SK-N-SH (cell line): ENCODE results near the gene ZMIZ1. TPM values are rescaled to one million over a fixed set of nuclear protein-coding genes. Genes with fewer than 3 reads are reported as not detected.

Experiments used
- CTCF ChIA-PET: fragments of 300-600, 350-600 bp; formaldehyde crosslinking; extraction: SDS; loops from one replicate; lab custom pipeline; 2021; lab: Yijun Ruan, JAX
- POLR2A ChIA-PET: fragments of 350-600 bp; sonication (Branson Sonifier 250); formaldehyde crosslinking; extraction: SDS; loops from one replicate; lab custom pipeline; 2020; ENCODE audit warnings: antibody characterized with exemption, inconsistent platforms; lab: Yijun Ruan, JAX
- DNase-seq: peaks from one replicate; pipeline ENCODE4 v3.0.0; 2012
- H2AFZ ChIP-seq: fragments of 200-600 bp; sonication (generic); 2 replicates; pipeline ENCODE4 v1.8.1; 2016; ENCODE audit warnings: antibody characterized with exemption, mild to moderate bottlenecking, low read depth
- H3F3A ChIP-seq: fragments of 200-600 bp; sonication (generic); replicated peaks from 2 replicates; pipeline ENCODE3; 2016; ENCODE audit warnings: antibody characterized with exemption, mild to moderate bottlenecking; ENCODE audit not compliant: insufficient read depth
- H3K27ac ChIP-seq, 2 experiments: fragments of 200-500 bp in 1 of 2; fragments of 200-600 bp in 1 of 2; sonication (Bioruptor generic) in 1 of 2; sonication (generic), shearing (Covaris generic) in 1 of 2; 2 replicates each; pipeline versions ENCODE4 v1.5.1 to v1.6.1; 2014 to 2016; ENCODE audit warnings: low read depth in 2 of 2, inconsistent platforms in 1 of 2, low read length in 1 of 2, mild to moderate bottlenecking in 1 of 2, mixed read lengths in 1 of 2
- H3K27me3 ChIP-seq: fragments of 200-600 bp; sonication (generic), shearing (Covaris generic); 2 replicates; pipeline ENCODE4 v1.6.1; 2016; ENCODE audit warnings: mixed run types; ENCODE audit not compliant: insufficient read depth
- H3K36me3 ChIP-seq, 2 experiments: fragments of 200-500 bp in 1 of 2; fragments of 200-600 bp in 1 of 2; sonication (Bioruptor generic) in 1 of 2; sonication (generic) in 1 of 2; replicated peaks in 1 of 2; 2 replicates each; pipeline versions ENCODE3 to v1.5.1; 2014 to 2016; ENCODE audit warnings: low read length in 1 of 2, mild to moderate bottlenecking in 1 of 2; ENCODE audit not compliant: insufficient read depth in 2 of 2, control insufficient read depth in 1 of 2
- H3K4me1 ChIP-seq, 2 experiments: fragments of 200-500 bp in 1 of 2; fragments of 200-600 bp in 1 of 2; sonication (Bioruptor generic) in 1 of 2; sonication (generic), shearing (Covaris generic) in 1 of 2; 2 replicates each; pipeline versions ENCODE4 v1.5.1 to v1.6.1; 2014 to 2016; ENCODE audit warnings: low read depth in 1 of 2, low read length in 1 of 2, mixed run types in 1 of 2; ENCODE audit not compliant: insufficient read depth in 2 of 2, control insufficient read depth in 1 of 2
- H3K4me2 ChIP-seq: fragments of 200-600 bp; sonication (generic), shearing (Covaris generic); 2 replicates; pipeline ENCODE4 v1.6.1; 2017; ENCODE audit warnings: mixed run types
- H3K4me3 ChIP-seq, 2 experiments: fragments of 200-500 bp in 1 of 2; fragments of 200-600 bp in 1 of 2; sonication (Bioruptor generic) in 1 of 2; sonication (generic), shearing (Covaris generic) in 1 of 2; 2 replicates each; pipeline versions ENCODE4 v1.5.1 to v1.8.1; 2014 to 2016; ENCODE audit warnings: low read depth in 2 of 2, inconsistent platforms in 1 of 2, low read length in 1 of 2, mild to moderate bottlenecking in 1 of 2, mixed read lengths in 1 of 2, moderate library complexity in 1 of 2
- H3K79me2 ChIP-seq: fragments of 200-600 bp; sonication (generic); 2 replicates; pipeline ENCODE4 v1.8.1; 2017; ENCODE audit warnings: mild to moderate bottlenecking; ENCODE audit not compliant: insufficient read depth
- H3K9ac ChIP-seq: fragments of 200-600 bp; sonication (generic); 2 replicates; pipeline ENCODE4 v1.6.1; 2017; ENCODE audit warnings: mixed run types
- H3K9me2 ChIP-seq: fragments of 200-600 bp; sonication (generic); 2 replicates; pipeline ENCODE4 v1.6.1; 2017; ENCODE audit warnings: mixed run types
- H3K9me3 ChIP-seq: fragments of 200-600 bp; sonication (generic); 2 replicates; pipeline ENCODE4 v1.6.1; 2017; ENCODE audit warnings: mixed run types, mild to moderate bottlenecking, moderate library complexity
- H4K20me1 ChIP-seq: fragments of 200-600 bp; sonication (generic); 2 replicates; pipeline ENCODE4 v1.6.1; 2017; ENCODE audit warnings: mild to moderate bottlenecking, mixed run types; ENCODE audit not compliant: insufficient read depth
- FOXM1 ChIP-seq: IDR thresholded peaks from 2 replicates; pipeline ENCODE4 v1.4.0; 2012; ENCODE audit warnings: low read depth, mild to moderate bottlenecking
- JUND ChIP-seq: IDR thresholded peaks from 2 replicates; pipeline ENCODE4 v1.4.0; 2012
- NFIC ChIP-seq: IDR thresholded peaks from 2 replicates; pipeline ENCODE4 v1.4.0; 2012; ENCODE audit warnings: borderline replicate concordance
- NRF1 ChIP-seq: IDR thresholded peaks from 2 replicates; pipeline ENCODE4 v1.6.1; 2012; ENCODE audit warnings: low read depth, mild to moderate bottlenecking, low read length
- POLR2AphosphoS5 ChIP-seq: IDR thresholded peaks from 2 replicates; pipeline ENCODE4 v1.6.1; 2012; ENCODE audit warnings: low read depth, low read length
- RCOR1 ChIP-seq: fragments of 150-350 bp; IDR thresholded peaks from 2 replicates; pipeline ENCODE4 v1.6.1; 2017; ENCODE audit warnings: antibody characterized with exemption, low read length
- RFX5 ChIP-seq: IDR thresholded peaks from 2 replicates; pipeline ENCODE4 v1.6.1; 2012; ENCODE audit warnings: mild to moderate bottlenecking, improper control_type of control experiment, low read length
- SIN3A ChIP-seq: IDR thresholded peaks from 2 replicates; pipeline ENCODE4 v1.6.1; 2012; ENCODE audit warnings: low read depth, mild to moderate bottlenecking, low read length, moderate library complexity, borderline replicate concordance
- SMC3 ChIP-seq: IDR thresholded peaks from 2 replicates; pipeline ENCODE4 v1.6.1; 2012; ENCODE audit warnings: low read depth, low read length, improper control_type of control experiment
- TCF12 ChIP-seq: IDR thresholded peaks from 2 replicates; pipeline ENCODE4 v1.4.0; 2012
- YY1 ChIP-seq: IDR thresholded peaks from 2 replicates; pipeline ENCODE4 v1.4.0; 2012; ENCODE audit warnings: low read depth, mild to moderate bottlenecking
- WGBS: methylation state at CpG from one replicate; pipeline ENCODE4 v1.1.6; 2017; ENCODE audit warnings: low lambda C conversion rate; 5-methylcytosine and 5-hydroxymethylcytosine counted together
- polyA plus RNA-seq, 3 experiments: library from polyadenylated mRNA; depleted of rRNA; stranded (reverse); fragments of >200 nt; gene quantifications; 2 replicates each; pipeline ENCODE4 v1.2.3, GENCODE V29; 2012
- TF ChIP-seq, protein P1 (sequence below): IDR thresholded peaks from 2 replicates; pipeline ENCODE4 v1.4.0; 2012; ENCODE audit warnings: low read depth, borderline replicate concordance
- TF ChIP-seq, protein P2 (sequence below): fragments of 150-350 bp; IDR thresholded peaks from 2 replicates; pipeline ENCODE4 v1.6.1; 2017; ENCODE audit warnings: antibody characterized with exemption, low read length, low read depth, borderline replicate concordance
- TF ChIP-seq, protein P3 (sequence below): IDR thresholded peaks from 2 replicates; pipeline ENCODE4 v1.6.1; 2012; ENCODE audit warnings: mild to moderate bottlenecking, low read depth, low read length, moderate library complexity
- TF ChIP-seq, protein P4 (sequence below): IDR thresholded peaks from 2 replicates; pipeline ENCODE4 v1.4.0; 2012; ENCODE audit warnings: low read depth, borderline replicate concordance

Gene ZMIZ1
- polyA plus RNA-seq, 1 of the 3 experiments (the other 2 are of a cell fraction): 23.5 TPM

GRCh38 chr10:79203833-79204232, 135.1 kb downstream of the ZMIZ1 start (continued):
- TF ChIP-seq RCOR1 (peak; percentile 97), SMC3 (no peak; the same call in 1 of the 2 replicates), RFX5 (no peak), POLR2AphosphoS5 (peak; percentile 88), JUND (no peak)
- TF ChIP-seq, protein P1, sequence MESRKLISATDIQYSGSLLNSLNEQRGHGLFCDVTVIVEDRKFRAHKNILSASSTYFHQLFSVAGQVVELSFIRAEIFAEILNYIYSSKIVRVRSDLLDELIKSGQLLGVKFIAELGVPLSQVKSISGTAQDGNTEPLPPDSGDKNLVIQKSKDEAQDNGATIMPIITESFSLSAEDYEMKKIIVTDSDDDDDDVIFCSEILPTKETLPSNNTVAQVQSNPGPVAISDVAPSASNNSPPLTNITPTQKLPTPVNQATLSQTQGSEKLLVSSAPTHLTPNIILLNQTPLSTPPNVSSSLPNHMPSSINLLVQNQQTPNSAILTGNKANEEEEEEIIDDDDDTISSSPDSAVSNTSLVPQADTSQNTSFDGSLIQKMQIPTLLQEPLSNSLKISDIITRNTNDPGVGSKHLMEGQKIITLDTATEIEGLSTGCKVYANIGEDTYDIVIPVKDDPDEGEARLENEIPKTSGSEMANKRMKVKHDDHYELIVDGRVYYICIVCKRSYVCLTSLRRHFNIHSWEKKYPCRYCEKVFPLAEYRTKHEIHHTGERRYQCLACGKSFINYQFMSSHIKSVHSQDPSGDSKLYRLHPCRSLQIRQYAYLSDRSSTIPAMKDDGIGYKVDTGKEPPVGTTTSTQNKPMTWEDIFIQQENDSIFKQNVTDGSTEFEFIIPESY: no peak
- TF ChIP-seq, protein P2, sequence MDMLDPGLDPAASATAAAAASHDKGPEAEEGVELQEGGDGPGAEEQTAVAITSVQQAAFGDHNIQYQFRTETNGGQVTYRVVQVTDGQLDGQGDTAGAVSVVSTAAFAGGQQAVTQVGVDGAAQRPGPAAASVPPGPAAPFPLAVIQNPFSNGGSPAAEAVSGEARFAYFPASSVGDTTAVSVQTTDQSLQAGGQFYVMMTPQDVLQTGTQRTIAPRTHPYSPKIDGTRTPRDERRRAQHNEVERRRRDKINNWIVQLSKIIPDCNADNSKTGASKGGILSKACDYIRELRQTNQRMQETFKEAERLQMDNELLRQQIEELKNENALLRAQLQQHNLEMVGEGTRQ: no peak

GRCh38 chr10:79206300-79207095, 137.7 kb downstream of the ZMIZ1 start:
- Histone ChIP-seq H3K9ac (no peak overlapping the region), H3K79me2 (peaks cover 32% of the 10 kb centered on the region; the same call in 1 of the 2 replicates), H3K9me2 (no peaks in the 10 kb centered on the region), H3K36me3 (peaks cover 34 to 44% of the 10 kb centered on the region in 2 experiments), H3K4me2 (no peak overlapping the region), H3K9me3 (no peaks in the 10 kb centered on the region), H4K20me1 (peaks cover 12% of the 10 kb centered on the region), H3K27me3 (no peaks in the 10 kb centered on the region), H2AFZ (no peak overlapping the region), H3F3A (peaks cover 10% of the 10 kb centered on the region), H3K27ac (peak overlapping the region in 1 of 2 experiments; percentile 69; a peak in 2 of 4 replicates), H3K4me1 (peaks cover 7 to 85% of the 10 kb centered on the region in 2 experiments), H3K4me3 (no peak overlapping the region)
- WGBS: 87% methylated on average over 11 of the region's 13 CpGs
- TF ChIP-seq NRF1: no peak
- ChIA-PET POLR2A (interaction anchor here (0.6 to 2.8 kb wide), 3 partner anchors 14 to 59 kb away, joined by 3 to 19 read pairs (median 4); no protein-coding TSS in a partner anchor), CTCF (interaction anchor here (0.7 to 1.6 kb wide), 8 partner anchors 9 to 1956 kb away, joined by 3 to 5 read pairs (median 3); no protein-coding TSS in a partner anchor)
- no peak for DNase-seq

DNA sequence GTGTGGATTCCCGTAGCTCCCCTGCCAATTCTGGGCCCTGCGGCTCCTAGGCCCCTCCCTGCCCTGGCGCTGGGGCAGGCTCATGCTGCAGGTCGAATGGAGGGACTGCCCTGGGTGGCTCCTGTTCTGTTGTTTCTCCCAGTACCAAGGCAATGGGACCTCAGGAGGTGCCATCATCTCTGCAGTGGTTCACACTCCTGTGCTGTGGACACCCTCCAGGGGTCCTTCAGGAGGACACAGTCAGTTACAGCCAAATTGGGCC, 138.3 kb downstream of the ZMIZ1 start:
- H3K27ac ChIP-seq: peak overlapping the region in 1 of 2 experiments; percentile 69; a peak in 1 of 4 replicates
- WGBS: 100% methylated on average over 4 of the region's 4 CpGs
- no peak overlapping the region for H2AFZ ChIP-seq
- no peaks in the 10 kb centered on the region for H3K27me3 ChIP-seq
- CTCF ChIA-PET: interaction anchor here (0.7 to 1.6 kb wide), 2 partner anchors 182 to 673 kb away, joined by 3 to 4 read pairs; no protein-coding TSS in a partner anchor
- no peak overlapping the region for H3K9ac ChIP-seq
- peaks cover 29% of the 10 kb centered on the region; the same call in 1 of the 2 replicates for H3K79me2 ChIP-seq
- H3K4me1 ChIP-seq: peaks cover 7 to 81% of the 10 kb centered on the region in 2 experiments
- DNase-seq: no peak
- H3K9me3 ChIP-seq: no peaks in the 10 kb centered on the region
- no peak overlapping the region for H3K4me2 ChIP-seq
- peaks cover 34 to 40% of the 10 kb centered on the region in 2 experiments for H3K36me3 ChIP-seq
- H4K20me1 ChIP-seq: peaks cover 12% of the 10 kb centered on the region
- no peak overlapping the region for H3K4me3 ChIP-seq
- no peaks in the 10 kb centered on the region for H3K9me2 ChIP-seq
- H3F3A ChIP-seq: peaks cover 7% of the 10 kb centered on the region
- POLR2A ChIA-PET: interaction anchor here (2.8 kb wide), 1 partner anchor 14 kb away, joined by 19 read pairs; no protein-coding TSS in a partner anchor
- TF ChIP-seq SIN3A: no peak
- no peak for TF ChIP-seq TCF12
- TF ChIP-seq YY1: no peak
- no peak for TF ChIP-seq FOXM1
- TF ChIP-seq, protein P1: no peak
- TF ChIP-seq NFIC: no peak
- TF ChIP-seq RFX5: no peak
- TF ChIP-seq, protein P3, sequence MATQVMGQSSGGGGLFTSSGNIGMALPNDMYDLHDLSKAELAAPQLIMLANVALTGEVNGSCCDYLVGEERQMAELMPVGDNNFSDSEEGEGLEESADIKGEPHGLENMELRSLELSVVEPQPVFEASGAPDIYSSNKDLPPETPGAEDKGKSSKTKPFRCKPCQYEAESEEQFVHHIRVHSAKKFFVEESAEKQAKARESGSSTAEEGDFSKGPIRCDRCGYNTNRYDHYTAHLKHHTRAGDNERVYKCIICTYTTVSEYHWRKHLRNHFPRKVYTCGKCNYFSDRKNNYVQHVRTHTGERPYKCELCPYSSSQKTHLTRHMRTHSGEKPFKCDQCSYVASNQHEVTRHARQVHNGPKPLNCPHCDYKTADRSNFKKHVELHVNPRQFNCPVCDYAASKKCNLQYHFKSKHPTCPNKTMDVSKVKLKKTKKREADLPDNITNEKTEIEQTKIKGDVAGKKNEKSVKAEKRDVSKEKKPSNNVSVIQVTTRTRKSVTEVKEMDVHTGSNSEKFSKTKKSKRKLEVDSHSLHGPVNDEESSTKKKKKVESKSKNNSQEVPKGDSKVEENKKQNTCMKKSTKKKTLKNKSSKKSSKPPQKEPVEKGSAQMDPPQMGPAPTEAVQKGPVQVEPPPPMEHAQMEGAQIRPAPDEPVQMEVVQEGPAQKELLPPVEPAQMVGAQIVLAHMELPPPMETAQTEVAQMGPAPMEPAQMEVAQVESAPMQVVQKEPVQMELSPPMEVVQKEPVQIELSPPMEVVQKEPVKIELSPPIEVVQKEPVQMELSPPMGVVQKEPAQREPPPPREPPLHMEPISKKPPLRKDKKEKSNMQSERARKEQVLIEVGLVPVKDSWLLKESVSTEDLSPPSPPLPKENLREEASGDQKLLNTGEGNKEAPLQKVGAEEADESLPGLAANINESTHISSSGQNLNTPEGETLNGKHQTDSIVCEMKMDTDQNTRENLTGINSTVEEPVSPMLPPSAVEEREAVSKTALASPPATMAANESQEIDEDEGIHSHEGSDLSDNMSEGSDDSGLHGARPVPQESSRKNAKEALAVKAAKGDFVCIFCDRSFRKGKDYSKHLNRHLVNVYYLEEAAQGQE: no peak
- TF ChIP-seq, protein P4, sequence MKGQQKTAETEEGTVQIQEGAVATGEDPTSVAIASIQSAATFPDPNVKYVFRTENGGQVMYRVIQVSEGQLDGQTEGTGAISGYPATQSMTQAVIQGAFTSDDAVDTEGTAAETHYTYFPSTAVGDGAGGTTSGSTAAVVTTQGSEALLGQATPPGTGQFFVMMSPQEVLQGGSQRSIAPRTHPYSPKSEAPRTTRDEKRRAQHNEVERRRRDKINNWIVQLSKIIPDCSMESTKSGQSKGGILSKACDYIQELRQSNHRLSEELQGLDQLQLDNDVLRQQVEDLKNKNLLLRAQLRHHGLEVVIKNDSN: no peak
